ENCODE measurements around the gene ZFAND2A.

DNA sequence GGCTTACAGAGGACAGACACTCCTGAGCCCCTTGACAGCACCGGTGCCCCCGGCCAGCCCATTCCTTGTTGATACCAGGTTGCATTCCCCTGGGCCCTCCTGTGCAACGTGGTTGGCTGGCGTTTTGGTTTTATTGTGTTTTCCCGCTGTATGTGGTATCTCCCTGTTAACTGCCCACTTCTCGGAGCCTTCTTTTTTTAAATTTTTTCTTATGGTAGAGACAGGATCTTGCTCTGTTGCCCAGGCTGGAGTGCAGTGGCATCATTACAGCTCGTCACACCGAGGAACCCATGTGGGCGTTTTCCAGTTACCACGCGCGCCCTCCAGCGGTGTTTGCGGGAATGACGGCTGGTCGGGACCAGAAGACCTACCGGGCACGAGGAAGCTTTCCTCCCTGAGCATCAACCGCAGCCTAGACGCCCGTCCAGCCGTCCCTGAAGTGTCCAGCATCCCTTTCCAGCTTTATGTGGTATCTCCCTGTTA is 16.9 kb upstream of the ZFAND2A start:
- TF ChIP-seq, protein P1, sequence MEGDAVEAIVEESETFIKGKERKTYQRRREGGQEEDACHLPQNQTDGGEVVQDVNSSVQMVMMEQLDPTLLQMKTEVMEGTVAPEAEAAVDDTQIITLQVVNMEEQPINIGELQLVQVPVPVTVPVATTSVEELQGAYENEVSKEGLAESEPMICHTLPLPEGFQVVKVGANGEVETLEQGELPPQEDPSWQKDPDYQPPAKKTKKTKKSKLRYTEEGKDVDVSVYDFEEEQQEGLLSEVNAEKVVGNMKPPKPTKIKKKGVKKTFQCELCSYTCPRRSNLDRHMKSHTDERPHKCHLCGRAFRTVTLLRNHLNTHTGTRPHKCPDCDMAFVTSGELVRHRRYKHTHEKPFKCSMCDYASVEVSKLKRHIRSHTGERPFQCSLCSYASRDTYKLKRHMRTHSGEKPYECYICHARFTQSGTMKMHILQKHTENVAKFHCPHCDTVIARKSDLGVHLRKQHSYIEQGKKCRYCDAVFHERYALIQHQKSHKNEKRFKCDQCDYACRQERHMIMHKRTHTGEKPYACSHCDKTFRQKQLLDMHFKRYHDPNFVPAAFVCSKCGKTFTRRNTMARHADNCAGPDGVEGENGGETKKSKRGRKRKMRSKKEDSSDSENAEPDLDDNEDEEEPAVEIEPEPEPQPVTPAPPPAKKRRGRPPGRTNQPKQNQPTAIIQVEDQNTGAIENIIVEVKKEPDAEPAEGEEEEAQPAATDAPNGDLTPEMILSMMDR (IDR thresholded peaks at IDR 0.05) = peak; percentile 52 to 74 (median 58)
- no peak for TF ChIP-seq POLR2A (IDR thresholded peaks at IDR 0.05)

Data from right lobe of liver (tissue), 4 donors.